Upper lobe of right lung (tissue), 1 donor: ENCODE results near the gene AK8. TPM values are rescaled to one million over a fixed set of nuclear protein-coding genes. Genes with fewer than 3 reads are reported as not detected.

Experiments
- ATAC-seq: fragments of 200-7000 bp; cut with Tn5 transposase; one replicate; pipeline ENCODE4 v1.9.1; 2020; ENCODE audit warnings: mild to moderate bottlenecking, moderate library complexity
- DNase-seq: peaks from one replicate; pipeline ENCODE4 v3.0.0-alpha.2; 2020
- H3K27ac ChIP-seq: fragments of 200-600 bp; one replicate; pipeline ENCODE4 v1.8.0; 2022
- H3K27me3 ChIP-seq: fragments of 200-600 bp; one replicate; pipeline ENCODE4 v1.8.0; 2022; ENCODE audit warnings: mild to moderate bottlenecking
- H3K36me3 ChIP-seq: fragments of 200-600 bp; one replicate; pipeline ENCODE4 v1.8.0; 2022
- H3K4me1 ChIP-seq: fragments of 200-600 bp; one replicate; pipeline ENCODE4 v1.8.0; 2022
- H3K4me3 ChIP-seq: fragments of 200-600 bp; one replicate; pipeline ENCODE4 v1.8.0; 2022; ENCODE audit warnings: mild to moderate bottlenecking
- H3K9me3 ChIP-seq: fragments of 200-600 bp; one replicate; pipeline ENCODE4 v1.8.0; 2022
- CTCF ChIP-seq: fragments of 200-600 bp; IDR thresholded peaks from one replicate; pipeline ENCODE4 v1.8.0; 2022; ENCODE audit warnings: antibody characterized with exemption
- intact Hi-C: fragments of 100-400 bp; cut with DNase I; formaldehyde crosslinking; loops from one replicate; pipeline ENCODE4 v1.11.0; 2022
- total RNA-seq: library from RNA; stranded (reverse); fragmentation: NEBNext Ultra II Directional; extraction: Animal tissue kit (Norgen Biotek cat#: 25700); gene quantifications from one replicate; pipeline ENCODE4 v1.2.1, GENCODE V29; 2021
- donor health status: DM: no; HTN: yes; CAD: no; lungs with severe emphysema.

The AK8 gene
- total RNA-seq, 1 donor from 2014 or later = 0.55 TPM

DNA sequence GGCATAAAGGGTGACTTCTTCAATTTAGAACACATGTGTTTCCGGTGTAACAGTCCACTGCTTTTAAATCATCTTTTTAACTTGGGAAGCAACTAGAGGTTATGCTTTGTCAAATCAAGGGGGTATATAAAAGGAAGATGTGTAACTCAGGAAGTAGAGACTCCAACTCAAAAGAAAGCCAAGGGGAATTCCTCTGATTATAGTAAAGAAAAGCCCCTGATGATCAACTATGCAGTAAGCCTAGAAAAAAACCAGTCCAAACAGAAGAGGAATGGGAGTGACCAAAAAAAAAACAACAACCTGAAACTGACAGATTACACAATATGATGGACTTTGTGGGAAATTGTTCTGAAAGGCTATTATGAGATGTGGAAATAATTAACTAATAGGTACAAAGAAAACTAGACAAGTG lies 90.3 kb downstream of the AK8 start:
- TF ChIP-seq CTCF = no peak

GRCh38 chr9:132784286-132784830 lies 93.7 kb downstream of the AK8 start:
- ATAC-seq (no peak), DNase-seq (no peak)
- intact Hi-C loops = no loop called here
- TF ChIP-seq CTCF = no peak
- Histone ChIP-seq H3K4me3 (no peak overlapping the region), H3K27ac (no peak overlapping the region), H3K9me3 (no peaks in the 10 kb centered on the region), H3K36me3 (no peaks in the 10 kb centered on the region), H3K27me3 (peaks cover 7% of the 10 kb centered on the region), H3K4me1 (no peaks in the 10 kb centered on the region)

More for the DNA sequence above, 90.3 kb downstream of the AK8 start:
- no peak overlapping the region for H3K4me3 ChIP-seq
- no peak overlapping the region for H3K27ac ChIP-seq
- no peaks in the 10 kb centered on the region for H3K4me1 ChIP-seq
- H3K9me3 ChIP-seq = no peaks in the 10 kb centered on the region
- no peaks in the 10 kb centered on the region for H3K36me3 ChIP-seq
- no peaks in the 10 kb centered on the region for H3K27me3 ChIP-seq
- intact Hi-C loops = no loop called here
- DNase-seq = no peak
- ATAC-seq = no peak

- Histone ChIP-seq H3K9me3 (no peaks in the 10 kb centered on the region), H3K4me3 (no peak overlapping the region), H3K27ac (no peak overlapping the region), H3K27me3 (peaks cover 7% of the 10 kb centered on the region), H3K36me3 (no peaks in the 10 kb centered on the region), H3K4me1 (no peaks in the 10 kb centered on the region)
- DNase-seq (no peak), ATAC-seq (no peak)
- intact Hi-C loops = no loop called here
- no peak for TF ChIP-seq CTCF
These were observed 95.1 kb downstream of the AK8 start for GRCh38 chr9:132783006-132783405.

DNA sequence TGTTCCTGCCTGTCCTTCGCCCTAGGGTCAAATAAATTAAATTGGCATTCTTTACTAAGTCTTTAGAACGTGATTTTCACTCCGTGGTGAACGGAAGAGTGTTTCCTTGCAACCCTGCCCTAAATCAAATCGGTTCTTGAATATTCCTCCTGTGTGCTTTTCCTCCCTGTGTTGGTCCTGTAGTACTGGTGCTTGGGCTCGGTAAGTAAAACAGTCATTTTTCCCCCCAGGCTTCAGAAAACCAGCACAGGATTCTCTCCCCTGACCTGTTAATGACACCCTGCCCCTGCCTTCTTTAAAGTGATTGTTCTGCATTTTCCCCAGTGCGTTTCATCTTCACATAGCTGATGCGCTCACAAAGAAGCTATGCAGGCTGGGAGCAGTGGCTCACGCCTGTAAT lies 96.0 kb downstream of the AK8 start:
- no peak for TF ChIP-seq CTCF
- Histone ChIP-seq H3K27ac (no peak overlapping the region), H3K4me3 (no peak overlapping the region), H3K36me3 (no peaks in the 10 kb centered on the region), H3K4me1 (no peaks in the 10 kb centered on the region), H3K27me3 (peaks cover 7% of the 10 kb centered on the region), H3K9me3 (no peaks in the 10 kb centered on the region)
- no peak for ATAC-seq
- intact Hi-C loops = no loop called here
- DNase-seq = no peak

- Histone ChIP-seq H3K4me1 (no peaks in the 10 kb centered on the region), H3K9me3 (no peaks in the 10 kb centered on the region), H3K27me3 (peaks cover 7% of the 10 kb centered on the region), H3K27ac (no peak overlapping the region), H3K36me3 (no peaks in the 10 kb centered on the region), H3K4me3 (no peak overlapping the region)
- DNase-seq (no peak), ATAC-seq (no peak)
- TF ChIP-seq CTCF = no peak
- intact Hi-C loops = no loop called here
These were observed 97.7 kb downstream of the AK8 start for GRCh38 chr9:132780230-132781007.
